Activated naive CD4-positive, alpha-beta T cell treated with anti-CD3 and anti-CD28 coated beads, Interleukin-2, amount 50 U/mL, for 72 hours (primary cell): Measurements from ENCODE around the gene PDE3A. TPM values are rescaled to one million over a fixed set of nuclear protein-coding genes. Genes with fewer than 3 reads are reported as not detected.

Experiments used
- ATAC-seq, 2 donors: fragments of 150-1000 bp; cut with Tn5 transposase; 2 replicates each; pipeline ENCODE4 v1.10.0; 2021; ENCODE audit warnings: mild to moderate bottlenecking in 2 of 2, moderate library complexity in 2 of 2
- DNase-seq, 2 donors: peaks; one replicate each; pipeline ENCODE4 v3.0.0; 2021 to 2022; ENCODE audit warnings: low spot score in 2 of 2
- H3K27ac Mint-ChIP-seq, 2 donors: one replicate each; pipeline ENCODE4 v1.8.0; 2022; ENCODE audit warnings: mild to moderate bottlenecking in 2 of 2, mixed read lengths in 2 of 2
- H3K36me3 Mint-ChIP-seq, 2 donors: one replicate each; pipeline ENCODE4 v1.8.0; 2022; ENCODE audit warnings: mixed read lengths in 2 of 2
- H3K9me3 Mint-ChIP-seq, 2 donors: one replicate each; pipeline ENCODE4 v1.8.0; 2022; ENCODE audit warnings: mixed read lengths in 2 of 2
- total RNA-seq, 2 donors: library from RNA; stranded (reverse); gene quantifications; one replicate each; pipeline ENCODE4 v1.2.3, GENCODE V29; 2022

PDE3A gene
- total RNA-seq, 2 donors from 2014 or later, result not detected

- Mint-ChIP-seq H3K9me3 (peaks cover 5 to 8% of the 10 kb centered on the region in 2 donors), H3K27ac (no peak overlapping the region), H3K36me3 (no peaks in the 10 kb centered on the region)
- ATAC-seq, result no peak
- DNase-seq, result no peak
Measured at GRCh38 chr12:20403230-20403629, 34.9 kb downstream of the PDE3A start.

GRCh38 chr12:20404576-20405346 lies 36.4 kb downstream of the PDE3A start:
- ATAC-seq (no peak), DNase-seq (no peak)
- Mint-ChIP-seq H3K36me3 (no peaks in the 10 kb centered on the region), H3K27ac (no peak overlapping the region), H3K9me3 (peaks cover 5 to 8% of the 10 kb centered on the region in 2 donors)

- no peak overlapping the region for H3K27ac Mint-ChIP-seq
- ATAC-seq (no peak), DNase-seq (no peak)
- H3K9me3 Mint-ChIP-seq, result peaks cover 3 to 5% of the 10 kb centered on the region in 2 donors
- no peaks in the 10 kb centered on the region for H3K36me3 Mint-ChIP-seq
Measured at GRCh38 chr12:20409607-20410377, 41.5 kb downstream of the PDE3A start.

DNA sequence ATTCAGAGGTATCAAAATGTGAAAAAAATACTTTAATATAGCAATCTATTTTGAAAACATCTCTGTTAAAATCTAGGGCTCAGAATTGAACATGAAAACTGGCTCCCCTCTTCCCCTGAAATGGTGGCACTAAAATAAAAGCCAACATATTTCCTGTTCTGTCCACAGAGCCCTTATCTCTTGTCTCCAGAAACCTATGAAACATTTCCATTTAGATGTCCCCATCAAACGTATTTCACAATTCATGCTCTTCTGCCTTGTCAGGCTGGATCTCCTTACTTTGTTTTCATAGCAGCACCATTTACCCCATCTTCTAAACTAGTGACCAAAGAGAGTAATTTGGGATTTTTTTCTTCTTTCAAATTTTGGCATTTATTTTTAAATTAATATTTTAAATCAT lies 42.4 kb downstream of the PDE3A start:
- no peak for DNase-seq
- Mint-ChIP-seq H3K36me3 (no peaks in the 10 kb centered on the region), H3K9me3 (peaks cover 2 to 4% of the 10 kb centered on the region in 2 donors), H3K27ac (no peak overlapping the region)
- ATAC-seq, result no peak

- H3K9me3 Mint-ChIP-seq, result no peaks in the 10 kb centered on the region
- H3K36me3 Mint-ChIP-seq, result no peaks in the 10 kb centered on the region
- ATAC-seq (no peak), DNase-seq (no peak)
- no peak overlapping the region for H3K27ac Mint-ChIP-seq
Measured at GRCh38 chr12:20411345-20411744, 43.0 kb downstream of the PDE3A start.

- Mint-ChIP-seq H3K27ac (peak overlapping the region in 1 of 2 donors; percentile 13), H3K36me3 (no peaks in the 10 kb centered on the region), H3K9me3 (no peaks in the 10 kb centered on the region)
- no peak for DNase-seq
- no peak for ATAC-seq
Measured at GRCh38 chr12:20415028-20415427, 46.7 kb downstream of the PDE3A start.

DNA sequence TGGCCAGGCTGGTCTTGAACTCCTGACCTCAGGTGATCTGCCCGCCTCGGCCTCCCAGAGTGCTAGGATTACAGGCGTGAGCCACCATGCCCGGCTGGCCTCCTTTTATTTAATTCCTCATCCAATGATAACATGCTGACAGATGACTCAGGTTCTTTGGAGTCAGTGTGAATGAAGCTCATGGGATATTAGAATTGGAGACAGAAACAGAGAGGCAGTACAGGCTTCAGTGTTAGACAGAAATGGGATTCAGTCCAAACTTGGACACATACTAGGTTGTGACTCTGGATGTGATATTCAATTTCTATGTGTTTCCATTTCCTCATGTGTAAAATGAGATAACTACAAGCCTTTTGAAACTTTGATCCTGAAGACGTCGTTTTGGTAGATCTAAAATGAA lies 47.3 kb downstream of the PDE3A start:
- no peak for ATAC-seq
- no peaks in the 10 kb centered on the region for H3K9me3 Mint-ChIP-seq
- no peaks in the 10 kb centered on the region for H3K36me3 Mint-ChIP-seq
- H3K27ac Mint-ChIP-seq, result no peak overlapping the region
- no peak for DNase-seq

- DNase-seq (no peak), ATAC-seq (no peak)
- no peaks in the 10 kb centered on the region for H3K9me3 Mint-ChIP-seq
- H3K36me3 Mint-ChIP-seq, result no peaks in the 10 kb centered on the region
- no peak overlapping the region for H3K27ac Mint-ChIP-seq
Measured at GRCh38 chr12:20420557-20420956, 52.2 kb downstream of the PDE3A start.

- ATAC-seq (no peak), DNase-seq (no peak)
- Mint-ChIP-seq H3K9me3 (no peaks in the 10 kb centered on the region), H3K27ac (no peak overlapping the region), H3K36me3 (no peaks in the 10 kb centered on the region)
Measured at GRCh38 chr12:20421421-20421820, 53.1 kb downstream of the PDE3A start.

DNA sequence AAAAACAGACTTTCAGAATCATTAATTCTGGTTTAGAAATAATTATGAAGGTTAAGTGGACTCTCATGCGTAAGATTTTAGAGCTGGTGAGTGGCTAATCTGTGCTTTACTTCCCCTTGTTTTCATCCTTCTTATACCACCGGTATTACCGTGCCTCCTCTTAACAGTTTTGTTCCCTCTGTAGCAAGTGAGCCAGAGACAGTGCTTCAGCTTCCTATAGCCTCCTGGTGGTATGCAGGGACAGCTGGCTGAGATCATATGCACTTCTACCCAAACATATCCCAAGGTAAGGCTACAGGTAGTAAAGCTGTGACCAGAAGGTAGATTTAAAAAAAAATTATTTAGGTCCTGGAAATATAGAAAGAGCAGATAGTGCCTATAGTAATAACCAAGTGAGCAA lies 55.2 kb downstream of the PDE3A start:
- DNase-seq, result no peak
- H3K27ac Mint-ChIP-seq, result no peak overlapping the region
- H3K36me3 Mint-ChIP-seq, result no peaks in the 10 kb centered on the region
- ATAC-seq, result no peak
- H3K9me3 Mint-ChIP-seq, result no peaks in the 10 kb centered on the region

DNA sequence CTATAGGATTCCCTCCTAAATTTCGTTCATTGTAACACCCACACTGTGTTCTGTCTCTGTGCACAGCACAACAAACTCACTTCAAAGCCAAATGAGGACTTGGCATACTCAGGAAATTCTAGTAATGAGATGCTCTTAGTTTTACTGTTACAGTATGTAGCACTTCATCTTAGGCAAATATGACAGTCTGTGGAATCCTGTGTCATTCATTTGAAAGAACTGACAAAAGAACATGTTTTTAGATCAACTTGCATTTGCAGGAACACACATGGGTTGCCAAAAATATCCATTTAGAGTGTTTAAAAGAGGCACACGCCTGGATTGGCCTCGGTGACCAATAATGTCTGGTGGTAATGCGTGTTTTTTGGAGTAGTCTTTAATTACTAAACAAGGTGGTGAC lies 56.5 kb downstream of the PDE3A start:
- DNase-seq, result no peak
- no peaks in the 10 kb centered on the region for H3K9me3 Mint-ChIP-seq
- H3K27ac Mint-ChIP-seq, result no peak overlapping the region
- no peak for ATAC-seq
- H3K36me3 Mint-ChIP-seq, result no peaks in the 10 kb centered on the region

GRCh38 chr12:20426191-20426590 lies 57.9 kb downstream of the PDE3A start:
- H3K36me3 Mint-ChIP-seq, result no peaks in the 10 kb centered on the region
- H3K27ac Mint-ChIP-seq, result no peak overlapping the region
- H3K9me3 Mint-ChIP-seq, result no peaks in the 10 kb centered on the region
- no peak for DNase-seq
- no peak for ATAC-seq

GRCh38 chr12:20426957-20427356 lies 58.6 kb downstream of the PDE3A start:
- Mint-ChIP-seq H3K27ac (no peak overlapping the region), H3K36me3 (no peaks in the 10 kb centered on the region), H3K9me3 (no peaks in the 10 kb centered on the region)
- ATAC-seq (no peak), DNase-seq (no peak)

DNA sequence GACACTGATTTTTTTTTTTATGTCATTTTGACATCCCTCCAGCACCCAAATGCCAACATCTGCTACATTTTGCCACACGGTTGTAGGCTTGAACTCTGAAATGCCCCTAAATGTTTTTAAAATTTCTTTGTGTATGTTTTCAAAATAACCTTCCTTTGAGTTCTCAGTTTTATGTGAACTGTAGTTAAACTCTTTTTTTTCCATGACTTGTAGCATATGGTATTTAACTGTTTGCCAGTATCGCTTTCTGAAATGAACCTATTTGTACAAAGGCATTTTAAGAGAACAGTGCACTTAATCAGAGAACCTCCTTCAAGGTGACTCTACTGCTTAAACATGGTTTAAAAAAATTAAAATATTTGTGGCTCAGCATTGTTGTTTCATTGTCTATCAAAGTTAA lies 61.5 kb downstream of the PDE3A start:
- no peak for ATAC-seq
- no peak overlapping the region for H3K27ac Mint-ChIP-seq

GRCh38 chr12:20432290-20432689 lies 64.0 kb downstream of the PDE3A start:
- no peaks in the 10 kb centered on the region for H3K36me3 Mint-ChIP-seq
- no peak overlapping the region for H3K27ac Mint-ChIP-seq
- no peaks in the 10 kb centered on the region for H3K9me3 Mint-ChIP-seq
- no peak for DNase-seq
- ATAC-seq, result no peak

More for the DNA sequence above, 61.5 kb downstream of the PDE3A start:
- Mint-ChIP-seq H3K36me3 (no peaks in the 10 kb centered on the region), H3K9me3 (no peaks in the 10 kb centered on the region)
- DNase-seq, result no peak

GRCh38 chr12:20434996-20435395 lies 66.7 kb downstream of the PDE3A start:
- ATAC-seq (no peak), DNase-seq (no peak)
- no peaks in the 10 kb centered on the region for H3K9me3 Mint-ChIP-seq
- H3K27ac Mint-ChIP-seq, result no peak overlapping the region
- H3K36me3 Mint-ChIP-seq, result no peaks in the 10 kb centered on the region

GRCh38 chr12:20436316-20436715 lies 68.0 kb downstream of the PDE3A start:
- H3K27ac Mint-ChIP-seq, result no peak overlapping the region
- no peak for ATAC-seq
- no peak for DNase-seq
- no peaks in the 10 kb centered on the region for H3K36me3 Mint-ChIP-seq
- no peaks in the 10 kb centered on the region for H3K9me3 Mint-ChIP-seq

GRCh38 chr12:20438299-20438779 lies 70.0 kb downstream of the PDE3A start:
- DNase-seq (no peak), ATAC-seq (no peak)
- H3K36me3 Mint-ChIP-seq, result no peaks in the 10 kb centered on the region
- H3K9me3 Mint-ChIP-seq, result no peaks in the 10 kb centered on the region
- no peak overlapping the region for H3K27ac Mint-ChIP-seq
